Stimulated activated memory B cell treated with anti-CD40 and anti-IgM and Interleukin-4, amounts not matched to agents 10 μg/mL and 1 μg/mL and 100 μg/mL, for 72 hours (primary cell): Measurements from ENCODE around the gene DYNLRB2.
A peak's percentile ranks its signal among the peaks of the same experiment; 100 is the strongest.

Experiments
- ATAC-seq: fragments of 150-1000 bp; cut with Tn5 transposase; 2 replicates; pipeline ENCODE4 v1.10.0; 2021
- H3K27ac Mint-ChIP-seq: one replicate; pipeline ENCODE4 v1.8.0; 2022; ENCODE audit warnings: mild to moderate bottlenecking, mixed read lengths
- H3K27me3 Mint-ChIP-seq: one replicate; pipeline ENCODE4 v1.8.0; 2022; ENCODE audit warnings: mixed read lengths
- H3K36me3 Mint-ChIP-seq: one replicate; pipeline ENCODE4 v1.8.0; 2022; ENCODE audit warnings: mixed read lengths
- H3K4me1 Mint-ChIP-seq: one replicate; pipeline ENCODE4 v1.8.0; 2022; ENCODE audit warnings: mixed read lengths
- H3K4me3 Mint-ChIP-seq: one replicate; pipeline ENCODE4 v1.8.0; 2022; ENCODE audit warnings: mild to moderate bottlenecking, moderate library complexity, mixed read lengths
- H3K9me3 Mint-ChIP-seq: one replicate; pipeline ENCODE4 v1.8.0; 2022; ENCODE audit warnings: mixed read lengths

Gene DYNLRB2

GRCh38 chr16:80576343-80576912, 35.6 kb downstream of the DYNLRB2 start:
- H3K9me3 Mint-ChIP-seq: peaks cover 3% of the 10 kb centered on the region
- H3K4me1 Mint-ChIP-seq: peaks cover 17% of the 10 kb centered on the region
- H3K27me3 Mint-ChIP-seq: peaks cover 4% of the 10 kb centered on the region
- no peak for ATAC-seq
- H3K4me3 Mint-ChIP-seq: no peak overlapping the region
- H3K36me3 Mint-ChIP-seq: no peaks in the 10 kb centered on the region
- no peak overlapping the region for H3K27ac Mint-ChIP-seq

- peaks cover 2% of the 10 kb centered on the region for H3K9me3 Mint-ChIP-seq
- H3K4me3 Mint-ChIP-seq: no peak overlapping the region
- H3K36me3 Mint-ChIP-seq: no peaks in the 10 kb centered on the region
- peaks cover 18% of the 10 kb centered on the region for H3K4me1 Mint-ChIP-seq
- no peaks in the 10 kb centered on the region for H3K27me3 Mint-ChIP-seq
- no peak overlapping the region for H3K27ac Mint-ChIP-seq
- ATAC-seq: no peak
Measured at GRCh38 chr16:80577485-80578280, 36.9 kb downstream of the DYNLRB2 start.

- H3K27me3 Mint-ChIP-seq: no peaks in the 10 kb centered on the region
- H3K4me1 Mint-ChIP-seq: peaks cover 34% of the 10 kb centered on the region
- ATAC-seq: peak; percentile 92
- no peaks in the 10 kb centered on the region for H3K36me3 Mint-ChIP-seq
- peak overlapping the region; percentile 66 for H3K4me3 Mint-ChIP-seq
- peaks cover 2% of the 10 kb centered on the region for H3K9me3 Mint-ChIP-seq
- H3K27ac Mint-ChIP-seq: peak overlapping the region; percentile 82
Measured at GRCh38 chr16:80580109-80580832, 39.5 kb downstream of the DYNLRB2 start.

- no peak for ATAC-seq
- Mint-ChIP-seq H3K27ac (peak overlapping the region; percentile 13), H3K4me3 (no peak overlapping the region), H3K4me1 (peaks cover 34% of the 10 kb centered on the region), H3K9me3 (peaks cover 2% of the 10 kb centered on the region), H3K27me3 (no peaks in the 10 kb centered on the region), H3K36me3 (no peaks in the 10 kb centered on the region)
Measured at GRCh38 chr16:80583466-80583865, 42.7 kb downstream of the DYNLRB2 start.

- ATAC-seq: peak; percentile 61
- Mint-ChIP-seq H3K4me1 (peaks cover 24% of the 10 kb centered on the region), H3K4me3 (no peak overlapping the region), H3K27ac (no peak overlapping the region), H3K9me3 (no peaks in the 10 kb centered on the region), H3K27me3 (no peaks in the 10 kb centered on the region), H3K36me3 (no peaks in the 10 kb centered on the region)
Measured at GRCh38 chr16:80585764-80586163, 45.0 kb downstream of the DYNLRB2 start.

GRCh38 chr16:80586476-80586875, 45.7 kb downstream of the DYNLRB2 start:
- Mint-ChIP-seq H3K9me3 (no peaks in the 10 kb centered on the region), H3K4me1 (peaks cover 24% of the 10 kb centered on the region), H3K27me3 (no peaks in the 10 kb centered on the region), H3K4me3 (no peak overlapping the region), H3K36me3 (no peaks in the 10 kb centered on the region), H3K27ac (no peak overlapping the region)
- no peak for ATAC-seq

- H3K27me3 Mint-ChIP-seq: no peaks in the 10 kb centered on the region
- no peak overlapping the region for H3K27ac Mint-ChIP-seq
- ATAC-seq: no peak
- no peak overlapping the region for H3K4me3 Mint-ChIP-seq
- H3K9me3 Mint-ChIP-seq: no peaks in the 10 kb centered on the region
- no peaks in the 10 kb centered on the region for H3K36me3 Mint-ChIP-seq
- peaks cover 23% of the 10 kb centered on the region for H3K4me1 Mint-ChIP-seq
Measured at GRCh38 chr16:80587071-80587470, 46.3 kb downstream of the DYNLRB2 start.

- H3K4me1 Mint-ChIP-seq: peaks cover 8% of the 10 kb centered on the region
- no peak overlapping the region for H3K4me3 Mint-ChIP-seq
- ATAC-seq: no peak
- H3K9me3 Mint-ChIP-seq: peaks cover 6% of the 10 kb centered on the region
- no peaks in the 10 kb centered on the region for H3K27me3 Mint-ChIP-seq
- H3K27ac Mint-ChIP-seq: no peak overlapping the region
- H3K36me3 Mint-ChIP-seq: peaks cover 7% of the 10 kb centered on the region
Measured at GRCh38 chr16:80591071-80591915, 50.5 kb downstream of the DYNLRB2 start.

- Mint-ChIP-seq H3K27ac (no peak overlapping the region), H3K9me3 (peaks cover 14% of the 10 kb centered on the region), H3K36me3 (peaks cover 16% of the 10 kb centered on the region), H3K27me3 (no peaks in the 10 kb centered on the region), H3K4me3 (no peak overlapping the region), H3K4me1 (peaks cover 8% of the 10 kb centered on the region)
- ATAC-seq: no peak
Measured at GRCh38 chr16:80592273-80592672, 51.5 kb downstream of the DYNLRB2 start.

- no peaks in the 10 kb centered on the region for H3K27me3 Mint-ChIP-seq
- peaks cover 14% of the 10 kb centered on the region for H3K9me3 Mint-ChIP-seq
- H3K4me1 Mint-ChIP-seq: peaks cover 8% of the 10 kb centered on the region
- H3K4me3 Mint-ChIP-seq: no peak overlapping the region
- no peak for ATAC-seq
- H3K36me3 Mint-ChIP-seq: peaks cover 16% of the 10 kb centered on the region
- H3K27ac Mint-ChIP-seq: no peak overlapping the region
Measured at GRCh38 chr16:80594756-80595155, 54.0 kb downstream of the DYNLRB2 start.

- ATAC-seq: no peak
- Mint-ChIP-seq H3K4me1 (no peaks in the 10 kb centered on the region), H3K36me3 (peaks cover 16% of the 10 kb centered on the region), H3K27ac (no peak overlapping the region), H3K4me3 (no peak overlapping the region), H3K27me3 (no peaks in the 10 kb centered on the region), H3K9me3 (peaks cover 14% of the 10 kb centered on the region)
Measured at GRCh38 chr16:80596507-80597207, 55.9 kb downstream of the DYNLRB2 start.

- Mint-ChIP-seq H3K4me3 (no peak overlapping the region), H3K36me3 (peaks cover 19% of the 10 kb centered on the region), H3K27ac (no peak overlapping the region), H3K9me3 (peaks cover 11% of the 10 kb centered on the region), H3K27me3 (no peaks in the 10 kb centered on the region), H3K4me1 (no peaks in the 10 kb centered on the region)
- no peak for ATAC-seq
Measured at GRCh38 chr16:80599466-80599865, 58.7 kb downstream of the DYNLRB2 start.
